HG03060 (cell line): ENCODE measurements around the gene DRD4.

Experiments
- ATAC-seq: cut with Tn5 transposase; IDR thresholded peaks from one replicate; pipeline ENCODE4 v1.9.1; 2021; ENCODE audit warnings: low read depth, moderate number of reproducible peaks; ENCODE audit not compliant: unreplicated experiment

Gene DRD4

GRCh38 chr11:620935-621814 is 15.9 kb upstream of the DRD4 start:
- no peak for ATAC-seq

- no peak for ATAC-seq
These were observed 15.2 kb upstream of the DRD4 start for GRCh38 chr11:621838-622237.

GRCh38 chr11:623349-623869 is 13.7 kb upstream of the DRD4 start:
- ATAC-seq = no peak

- no peak for ATAC-seq
These were observed 12.9 kb upstream of the DRD4 start for GRCh38 chr11:623999-624704.

- ATAC-seq = no peak
These were observed 12.1 kb upstream of the DRD4 start, which contains the start of gene CDHR5 for GRCh38 chr11:624705-625635. Gene CDHR5 (minus strand): TSS chr11:624955. CDS start chr11:624902, 53 bp downstream.

GRCh38 chr11:625636-626268 is 11.3 kb upstream of the DRD4 start:
- ATAC-seq = no peak

- no peak for ATAC-seq
These were observed 10.4 kb upstream of the DRD4 start, which contains the start of gene SCT for GRCh38 chr11:626475-627307. Gene SCT (minus strand): TSS chr11:627181. CDS start chr11:627143, 38 bp downstream.

- ATAC-seq = no peak
These were observed 9.8 kb upstream of the DRD4 start for GRCh38 chr11:627308-627576.

GRCh38 chr11:628056-628455 is 9.0 kb upstream of the DRD4 start:
- ATAC-seq = no peak

GRCh38 chr11:629237-629583 is 7.9 kb upstream of the DRD4 start:
- no peak for ATAC-seq

GRCh38 chr11:630871-631270 is 6.2 kb upstream of the DRD4 start:
- ATAC-seq = no peak

GRCh38 chr11:635945-636510 is 1.0 kb upstream of the DRD4 start:
- ATAC-seq = no peak

- no peak for ATAC-seq
These were observed 194 bp downstream of the DRD4 start for GRCh38 chr11:637333-637592.

- no peak for ATAC-seq
These were observed 788 bp downstream of the DRD4 start for GRCh38 chr11:637593-638521.

GRCh38 chr11:638631-639331 is 1.7 kb downstream of the DRD4 start:
- ATAC-seq = no peak

- no peak for ATAC-seq
These were observed 2.4 kb downstream of the DRD4 start for GRCh38 chr11:639332-639955.

- ATAC-seq = no peak
These were observed 3.1 kb downstream of the DRD4 start for GRCh38 chr11:640021-640706.
